K562 (cell line): ENCODE measurements around the gene AQP1. TPM values are rescaled to one million over a fixed set of nuclear protein-coding genes. Genes with fewer than 3 reads are reported as not detected.

Source experiments
- CBFA2T2 ChIP-seq: fragments of 450-650 bp; conservative IDR thresholded peaks from 2 replicates; pipeline ENCODE4 v1.6.1; 2017; ENCODE audit warnings: mild to moderate bottlenecking
- CBX1 ChIP-seq: sonication (generic); IDR thresholded peaks from 2 replicates; pipeline ENCODE4 v1.6.1; 2016; ENCODE audit warnings: antibody characterized with exemption, low read depth, mild to moderate bottlenecking
- DNMT1 ChIP-seq: fragments of 450-650 bp; IDR thresholded peaks from 2 replicates; pipeline ENCODE4 v1.6.1; 2016; ENCODE audit warnings: antibody characterized with exemption, mild to moderate bottlenecking
- GATAD2A ChIP-seq: fragments of 450-650 bp; IDR thresholded peaks from 2 replicates; pipeline ENCODE4 v1.6.1; 2017
- HDAC2 ChIP-seq: fragments of 450-650 bp; IDR thresholded peaks from 2 replicates; pipeline ENCODE4 v1.6.1; 2016; ENCODE audit warnings: mild to moderate bottlenecking
- NCOA4 ChIP-seq: fragments of 450-650 bp; IDR thresholded peaks from 2 replicates; pipeline ENCODE4 v1.6.1; 2018; ENCODE audit warnings: mild to moderate bottlenecking; ENCODE audit not compliant: partially characterized antibody
- SMARCE1 ChIP-seq: fragments of 450-650 bp; IDR thresholded peaks from 2 replicates; pipeline ENCODE4 v1.7.1; 2016; ENCODE audit warnings: mild to moderate bottlenecking
- TAL1 ChIP-seq: fragments of 450-650 bp; IDR thresholded peaks from 2 replicates; pipeline ENCODE4 v1.6.1; 2016; ENCODE audit warnings: mild to moderate bottlenecking
- TEAD4 ChIP-seq, 2 experiments: sonication (generic) in 1 of 2; formaldehyde crosslinking in 1 of 2; IDR thresholded peaks; 2 replicates each; pipeline versions ENCODE4 v1.6.1 to v1.8.0; 2012 to 2022; ENCODE audit warnings: borderline replicate concordance in 1 of 2, inconsistent platforms in 1 of 2, low read length in 1 of 2, mild to moderate bottlenecking in 1 of 2, missing genetic modification reagents in 1 of 2
- XRCC5 ChIP-seq: fragments of 200-400 bp; formaldehyde crosslinking; IDR thresholded peaks from 2 replicates; pipeline ENCODE4 v1.6.1; 2017; ENCODE audit warnings: low read depth, mild to moderate bottlenecking, low read length
- ZBTB7A ChIP-seq: IDR thresholded peaks from 2 replicates; pipeline ENCODE4 v1.6.1; 2011; ENCODE audit warnings: low read depth, mild to moderate bottlenecking, low read length, moderate library complexity, borderline replicate concordance; ENCODE audit not compliant: control insufficient read depth
- ZNF41 ChIP-seq: fragments of 250-450 bp; sonication (Bioruptor Pico); conservative IDR thresholded peaks from 2 replicates; pipeline ENCODE4 v1.4.0; 2020; ENCODE audit warnings: mild to moderate bottlenecking
- ZNF695 ChIP-seq: fragments of 450-650 bp; formaldehyde crosslinking; IDR thresholded peaks from 2 replicates; pipeline ENCODE4 v1.4.0; 2020; ENCODE audit warnings: mild to moderate bottlenecking, moderate library complexity
- polyA plus RNA-seq, 8 experiments: library from polyadenylated mRNA; depleted of rRNA in 4 of 8; stranded (reverse) in 5 of 8; unstranded in 3 of 8; fragments of >200 nt; fragmentation: Nextera tagmentation in 2 of 8; fragmentation: Illumina TruSeq in 1 of 8; extraction: Ambion mirVana in 2 of 8; extraction: Trizol in 1 of 8; gene quantifications; 2 replicates each; pipeline versions ENCODE4 v1.2.1 to v1.2.3, GENCODE V29; 2011 to 2014; ENCODE audit warnings: inconsistent platforms in 1 of 8, missing spikeins in 1 of 8
- total RNA-seq, 7 experiments: library from RNA; depleted of rRNA in 6 of 7; stranded (reverse); fragments of >200 nt in 6 of 7; fragmentation: Illumina TruSeq in 2 of 7; extraction: Trizol in 2 of 7; gene quantifications; 2 replicates each; pipeline versions ENCODE4 v1.2.1 to v1.2.3, GENCODE V29; 2011 to 2021; ENCODE audit warnings: low replicate concordance in 1 of 7
- TF ChIP-seq, protein P1 (sequence below): fragments of 450-650 bp; IDR thresholded peaks from 2 replicates; pipeline ENCODE4 v1.6.1; 2016; ENCODE audit warnings: low read depth, mild to moderate bottlenecking, moderate library complexity
- TF ChIP-seq, protein P2 (sequence below): fragments of 250-450 bp; sonication (Bioruptor Pico); IDR thresholded peaks from 2 replicates; pipeline ENCODE4 v1.8.0; 2021; ENCODE audit warnings: moderate library complexity, mild to moderate bottlenecking, inconsistent platforms
- TF ChIP-seq, protein P3 (sequence below): fragments of 200-800 bp; sonication (Bioruptor generic); IDR thresholded peaks from 2 replicates; pipeline ENCODE4 v1.6.1; 2017; ENCODE audit warnings: missing genetic modification characterization, missing compliant biosample characterization
- TF ChIP-seq, protein P4 (sequence below): fragments of 450-650 bp; formaldehyde crosslinking; conservative IDR thresholded peaks from 2 replicates; pipeline ENCODE4 v1.4.0; 2022; ENCODE audit warnings: mild to moderate bottlenecking, missing genetic modification characterization
- TF ChIP-seq, protein P5 (sequence below), 2 experiments: fragments of 450-650 bp; IDR thresholded peaks; 2 replicates each; pipeline ENCODE4 v1.6.1; 2016

AQP1 gene
- total and polyA plus RNA-seq, 9 of the 15 experiments (the other 6 are each of a cell fraction or from before 2014, with no cell fraction given): 0.18 to 12.6 (median 4.1) TPM

DNA sequence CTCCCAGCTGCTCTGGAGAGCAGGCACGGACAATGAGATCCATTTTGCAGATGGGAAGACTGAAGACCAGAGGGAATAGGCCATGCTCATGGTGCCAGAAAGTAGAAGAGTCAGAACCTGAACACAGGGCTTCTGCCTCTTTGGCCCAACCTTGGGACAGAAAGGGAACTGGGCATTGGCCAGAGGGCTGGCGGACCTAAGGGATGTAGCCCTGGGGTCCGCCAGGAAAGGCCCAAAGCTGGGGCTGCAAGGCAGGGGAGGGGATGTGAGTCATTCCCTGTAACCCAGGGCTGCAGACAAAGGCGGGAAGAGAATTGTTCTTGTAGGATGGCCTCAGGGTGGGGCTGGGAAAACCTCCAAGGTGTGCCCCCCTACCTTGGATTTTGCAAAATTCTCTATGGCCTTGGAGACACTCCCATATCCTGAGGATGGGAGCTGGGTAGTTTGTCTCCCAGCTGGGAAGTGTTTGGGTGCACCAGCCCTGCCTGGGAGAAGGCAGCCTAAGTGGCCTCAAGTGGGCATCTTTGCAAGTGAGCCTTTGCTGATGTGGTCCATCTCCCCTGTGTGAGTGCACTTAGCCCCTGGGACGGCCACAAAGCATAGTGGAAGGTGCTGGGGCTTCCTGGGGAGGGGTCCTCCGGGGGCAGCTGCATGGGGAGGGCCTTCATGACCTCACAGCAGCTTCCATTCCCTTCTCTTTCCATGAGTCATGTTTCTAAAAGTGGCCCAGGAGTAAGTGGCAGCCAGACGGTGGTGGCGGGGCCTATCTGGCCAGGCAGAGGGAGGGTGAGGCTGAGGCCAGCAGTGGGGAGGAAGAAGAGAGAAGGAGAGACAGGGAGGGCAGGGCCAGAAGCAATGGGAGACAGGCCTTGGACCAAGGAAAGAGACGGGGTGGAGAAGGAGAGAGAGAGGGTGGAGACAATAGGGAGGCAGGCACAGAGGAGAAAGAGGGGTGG is 9.2 kb downstream of the AQP1 start (continued):
- TF ChIP-seq, protein P1, sequence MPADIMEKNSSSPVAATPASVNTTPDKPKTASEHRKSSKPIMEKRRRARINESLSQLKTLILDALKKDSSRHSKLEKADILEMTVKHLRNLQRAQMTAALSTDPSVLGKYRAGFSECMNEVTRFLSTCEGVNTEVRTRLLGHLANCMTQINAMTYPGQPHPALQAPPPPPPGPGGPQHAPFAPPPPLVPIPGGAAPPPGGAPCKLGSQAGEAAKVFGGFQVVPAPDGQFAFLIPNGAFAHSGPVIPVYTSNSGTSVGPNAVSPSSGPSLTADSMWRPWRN: no peak
- TF ChIP-seq CBFA2T2 (peak; percentile 44; the same call in 1 of the 2 replicates), SMARCE1 (peak; percentile 57), DNMT1 (no peak), GATAD2A (0 out of 2 replicates have a peak, but pooled peaks have one; percentile 50), CBX1 (no peak), ZNF695 (CRISPR knock-in tag) (no peak), ZNF41 (CRISPR knock-in tag) (no peak), TEAD4 (IDR thresholded peaks at IDR 0.05; ENCODE audit: low read length) (no peak), TEAD4 (CRISPR knock-in tag; IDR thresholded peaks at IDR 0.05; ENCODE audit: borderline replicate concordance) (no peak), HDAC2 (peak; percentile 24), NCOA4 (no peak), TAL1 (0 out of 2 replicates have a peak, but pooled peaks have one; percentile 24), XRCC5 (no peak), ZBTB7A (peak; percentile 96)
- TF ChIP-seq, protein P2, sequence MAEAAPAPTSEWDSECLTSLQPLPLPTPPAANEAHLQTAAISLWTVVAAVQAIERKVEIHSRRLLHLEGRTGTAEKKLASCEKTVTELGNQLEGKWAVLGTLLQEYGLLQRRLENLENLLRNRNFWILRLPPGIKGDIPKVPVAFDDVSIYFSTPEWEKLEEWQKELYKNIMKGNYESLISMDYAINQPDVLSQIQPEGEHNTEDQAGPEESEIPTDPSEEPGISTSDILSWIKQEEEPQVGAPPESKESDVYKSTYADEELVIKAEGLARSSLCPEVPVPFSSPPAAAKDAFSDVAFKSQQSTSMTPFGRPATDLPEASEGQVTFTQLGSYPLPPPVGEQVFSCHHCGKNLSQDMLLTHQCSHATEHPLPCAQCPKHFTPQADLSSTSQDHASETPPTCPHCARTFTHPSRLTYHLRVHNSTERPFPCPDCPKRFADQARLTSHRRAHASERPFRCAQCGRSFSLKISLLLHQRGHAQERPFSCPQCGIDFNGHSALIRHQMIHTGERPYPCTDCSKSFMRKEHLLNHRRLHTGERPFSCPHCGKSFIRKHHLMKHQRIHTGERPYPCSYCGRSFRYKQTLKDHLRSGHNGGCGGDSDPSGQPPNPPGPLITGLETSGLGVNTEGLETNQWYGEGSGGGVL: no peak
- TF ChIP-seq, protein P3, sequence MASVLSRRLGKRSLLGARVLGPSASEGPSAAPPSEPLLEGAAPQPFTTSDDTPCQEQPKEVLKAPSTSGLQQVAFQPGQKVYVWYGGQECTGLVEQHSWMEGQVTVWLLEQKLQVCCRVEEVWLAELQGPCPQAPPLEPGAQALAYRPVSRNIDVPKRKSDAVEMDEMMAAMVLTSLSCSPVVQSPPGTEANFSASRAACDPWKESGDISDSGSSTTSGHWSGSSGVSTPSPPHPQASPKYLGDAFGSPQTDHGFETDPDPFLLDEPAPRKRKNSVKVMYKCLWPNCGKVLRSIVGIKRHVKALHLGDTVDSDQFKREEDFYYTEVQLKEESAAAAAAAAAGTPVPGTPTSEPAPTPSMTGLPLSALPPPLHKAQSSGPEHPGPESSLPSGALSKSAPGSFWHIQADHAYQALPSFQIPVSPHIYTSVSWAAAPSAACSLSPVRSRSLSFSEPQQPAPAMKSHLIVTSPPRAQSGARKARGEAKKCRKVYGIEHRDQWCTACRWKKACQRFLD: no peak
- TF ChIP-seq, protein P4, sequence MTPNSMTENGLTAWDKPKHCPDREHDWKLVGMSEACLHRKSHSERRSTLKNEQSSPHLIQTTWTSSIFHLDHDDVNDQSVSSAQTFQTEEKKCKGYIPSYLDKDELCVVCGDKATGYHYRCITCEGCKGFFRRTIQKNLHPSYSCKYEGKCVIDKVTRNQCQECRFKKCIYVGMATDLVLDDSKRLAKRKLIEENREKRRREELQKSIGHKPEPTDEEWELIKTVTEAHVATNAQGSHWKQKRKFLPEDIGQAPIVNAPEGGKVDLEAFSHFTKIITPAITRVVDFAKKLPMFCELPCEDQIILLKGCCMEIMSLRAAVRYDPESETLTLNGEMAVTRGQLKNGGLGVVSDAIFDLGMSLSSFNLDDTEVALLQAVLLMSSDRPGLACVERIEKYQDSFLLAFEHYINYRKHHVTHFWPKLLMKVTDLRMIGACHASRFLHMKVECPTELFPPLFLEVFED (CRISPR knock-in tag): 0 out of 2 replicates have a peak, but pooled peaks have one; percentile 21
- TF ChIP-seq, protein P5, sequence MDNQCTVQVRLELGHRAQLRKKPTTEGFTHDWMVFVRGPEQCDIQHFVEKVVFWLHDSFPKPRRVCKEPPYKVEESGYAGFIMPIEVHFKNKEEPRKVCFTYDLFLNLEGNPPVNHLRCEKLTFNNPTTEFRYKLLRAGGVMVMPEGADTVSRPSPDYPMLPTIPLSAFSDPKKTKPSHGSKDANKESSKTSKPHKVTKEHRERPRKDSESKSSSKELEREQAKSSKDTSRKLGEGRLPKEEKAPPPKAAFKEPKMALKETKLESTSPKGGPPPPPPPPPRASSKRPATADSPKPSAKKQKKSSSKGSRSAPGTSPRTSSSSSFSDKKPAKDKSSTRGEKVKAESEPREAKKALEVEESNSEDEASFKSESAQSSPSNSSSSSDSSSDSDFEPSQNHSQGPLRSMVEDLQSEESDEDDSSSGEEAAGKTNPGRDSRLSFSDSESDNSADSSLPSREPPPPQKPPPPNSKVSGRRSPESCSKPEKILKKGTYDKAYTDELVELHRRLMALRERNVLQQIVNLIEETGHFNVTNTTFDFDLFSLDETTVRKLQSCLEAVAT (IDR thresholded peaks at IDR 0.05): no peak
